Suprapubic skin (tissue), 4 donors: ENCODE results near the gene STK32B. TPM values are rescaled to one million over a fixed set of nuclear protein-coding genes. Genes with fewer than 3 reads are reported as not detected.

Experiments used
- DNase-seq, 2 donors: peaks; one replicate each; pipeline ENCODE4 v3.0.0-alpha.2; 2019; ENCODE audit warnings: low spot score in 2 of 2
- H3K27ac ChIP-seq: fragments of 200-600 bp; sonication (generic); one replicate; pipeline ENCODE4 v1.5.1; 2019
- H3K27me3 ChIP-seq: fragments of 200-600 bp; sonication (generic); one replicate; pipeline ENCODE4 v1.5.1; 2019
- H3K36me3 ChIP-seq: fragments of 200-600 bp; sonication (generic); one replicate; pipeline ENCODE4 v1.5.1; 2019
- H3K4me1 ChIP-seq: fragments of 200-600 bp; sonication (generic); one replicate; pipeline ENCODE4 v1.5.1; 2019
- H3K4me3 ChIP-seq: fragments of 200-600 bp; sonication (generic); one replicate; pipeline ENCODE4 v1.5.1; 2019; ENCODE audit warnings: mild to moderate bottlenecking
- H3K9me3 ChIP-seq: fragments of 200-600 bp; sonication (generic); one replicate; pipeline ENCODE4 v1.5.1; 2019
- EP300 ChIP-seq: sonication (generic); formaldehyde crosslinking; IDR thresholded peaks from one replicate; pipeline ENCODE4 v1.6.1; 2017; ENCODE audit warnings: antibody characterized with exemption
- POLR2A ChIP-seq, 2 donors: fragments of 450-650 bp; IDR thresholded peaks; one replicate each; pipeline ENCODE4 v1.6.1; 2017; ENCODE audit warnings: antibody characterized with exemption in 2 of 2, mild to moderate bottlenecking in 2 of 2, moderate library complexity in 2 of 2
- POLR2AphosphoS5 ChIP-seq, 3 donors: sonication (generic); formaldehyde crosslinking; IDR thresholded peaks; one replicate each; pipeline ENCODE4 v1.6.1; 2017; ENCODE audit warnings: antibody characterized with exemption in 3 of 3
- WGBS: methylation state at CpG from one replicate; pipeline ENCODE4 v1.1.5; 2018; 5-methylcytosine and 5-hydroxymethylcytosine counted together
- total RNA-seq, 4 donors: library from RNA; depleted of rRNA; stranded (reverse); fragments of >200 nt; gene quantifications; one replicate each; pipeline ENCODE4 v1.1.0, GENCODE V29; 2016
- TF ChIP-seq, protein P1 (sequence below), 2 donors: fragments of 200-600 bp in 1 of 2; fragments of 450-650 bp in 1 of 2; sonication (generic) in 1 of 2; IDR thresholded peaks; one replicate each; pipeline ENCODE4 v1.5.1; 2016 to 2019; ENCODE audit warnings: antibody characterized with exemption in 2 of 2, mild to moderate bottlenecking in 1 of 2, moderate library complexity in 1 of 2

STK32B gene
- total RNA-seq, 4 donors from 2014 or later = 0.76 to 2.2 (median 1.2) TPM

DNA sequence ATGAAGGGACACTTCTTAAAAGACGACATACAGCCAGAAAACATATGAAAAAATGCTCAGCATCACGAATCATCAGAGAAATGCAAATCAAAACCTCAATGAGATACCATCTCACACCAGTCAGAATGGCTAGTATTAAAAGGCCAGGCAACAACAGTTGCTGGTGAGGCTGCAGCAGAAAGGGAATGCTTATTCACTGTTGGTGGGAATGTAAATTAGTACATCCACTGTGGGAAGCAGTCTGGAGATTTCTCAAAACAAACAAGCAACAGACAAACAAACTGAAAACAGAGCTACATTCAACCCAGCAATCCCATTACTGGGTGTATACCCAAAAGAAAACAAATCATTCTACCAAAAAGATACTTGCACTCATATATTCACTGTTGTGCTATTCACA is 459.2 kb downstream of the STK32B start:
- Histone ChIP-seq H3K4me1 (no peaks in the 10 kb centered on the region), H3K4me3 (no peak overlapping the region), H3K36me3 (no peaks in the 10 kb centered on the region), H3K9me3 (no peaks in the 10 kb centered on the region), H3K27me3 (no peaks in the 10 kb centered on the region), H3K27ac (no peak overlapping the region)
- WGBS = 70% methylated on average over 2 of the region's 2 CpGs
- no peak for TF ChIP-seq EP300
- no peak for TF ChIP-seq POLR2A (IDR thresholded peaks at IDR 0.05)
- TF ChIP-seq POLR2AphosphoS5 (IDR thresholded peaks at IDR 0.05) = no peak
- DNase-seq = no peak

DNA sequence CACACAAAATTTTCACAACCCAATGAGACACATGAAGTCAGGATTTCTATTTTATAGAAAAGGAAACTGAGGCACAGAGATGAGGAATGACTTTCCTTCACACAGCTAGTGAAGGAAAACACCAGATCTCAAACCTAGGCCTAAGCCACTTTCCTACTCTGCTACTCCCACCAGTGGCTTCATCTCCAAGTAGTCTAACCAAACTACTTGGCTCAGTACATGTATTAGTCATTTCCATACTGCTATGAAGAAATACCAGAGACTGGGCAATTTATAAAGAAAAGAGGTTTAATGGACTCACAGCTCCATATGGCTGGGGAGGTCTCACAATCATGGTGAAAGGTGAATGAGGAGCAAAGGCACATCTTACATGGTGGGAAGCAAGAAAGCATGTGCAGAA is 460.5 kb downstream of the STK32B start:
- H3K4me3 ChIP-seq = no peak overlapping the region
- H3K27me3 ChIP-seq = no peaks in the 10 kb centered on the region
- DNase-seq = no peak
- no peak overlapping the region for H3K27ac ChIP-seq
- no peaks in the 10 kb centered on the region for H3K36me3 ChIP-seq
- TF ChIP-seq POLR2A (IDR thresholded peaks at IDR 0.05) (no peak), EP300 (no peak), POLR2AphosphoS5 (IDR thresholded peaks at IDR 0.05) (no peak)
- TF ChIP-seq, protein P1, sequence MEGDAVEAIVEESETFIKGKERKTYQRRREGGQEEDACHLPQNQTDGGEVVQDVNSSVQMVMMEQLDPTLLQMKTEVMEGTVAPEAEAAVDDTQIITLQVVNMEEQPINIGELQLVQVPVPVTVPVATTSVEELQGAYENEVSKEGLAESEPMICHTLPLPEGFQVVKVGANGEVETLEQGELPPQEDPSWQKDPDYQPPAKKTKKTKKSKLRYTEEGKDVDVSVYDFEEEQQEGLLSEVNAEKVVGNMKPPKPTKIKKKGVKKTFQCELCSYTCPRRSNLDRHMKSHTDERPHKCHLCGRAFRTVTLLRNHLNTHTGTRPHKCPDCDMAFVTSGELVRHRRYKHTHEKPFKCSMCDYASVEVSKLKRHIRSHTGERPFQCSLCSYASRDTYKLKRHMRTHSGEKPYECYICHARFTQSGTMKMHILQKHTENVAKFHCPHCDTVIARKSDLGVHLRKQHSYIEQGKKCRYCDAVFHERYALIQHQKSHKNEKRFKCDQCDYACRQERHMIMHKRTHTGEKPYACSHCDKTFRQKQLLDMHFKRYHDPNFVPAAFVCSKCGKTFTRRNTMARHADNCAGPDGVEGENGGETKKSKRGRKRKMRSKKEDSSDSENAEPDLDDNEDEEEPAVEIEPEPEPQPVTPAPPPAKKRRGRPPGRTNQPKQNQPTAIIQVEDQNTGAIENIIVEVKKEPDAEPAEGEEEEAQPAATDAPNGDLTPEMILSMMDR (IDR thresholded peaks at IDR 0.05) = no peak
- no peaks in the 10 kb centered on the region for H3K9me3 ChIP-seq
- H3K4me1 ChIP-seq = no peaks in the 10 kb centered on the region

DNA sequence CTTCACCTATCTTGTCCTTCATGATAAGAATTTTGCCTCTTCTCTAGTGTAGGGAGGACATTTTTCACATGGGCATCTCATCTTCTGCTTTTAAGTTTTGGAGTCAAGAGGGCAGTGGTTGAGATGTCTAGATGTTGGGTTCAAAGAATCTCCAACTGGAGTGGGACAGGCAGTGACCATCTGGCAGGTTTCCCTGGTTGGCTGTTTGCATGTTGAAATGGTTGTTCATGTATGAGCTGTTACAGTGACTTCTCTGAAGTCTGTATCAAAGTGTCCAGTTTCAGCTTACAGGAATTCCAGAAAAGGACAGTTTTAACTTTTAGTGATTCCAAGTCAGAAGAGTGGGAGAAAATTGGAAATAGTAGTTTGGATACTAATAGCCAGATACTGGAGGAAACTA is 464.4 kb downstream of the STK32B start:
- no peak for TF ChIP-seq POLR2A (IDR thresholded peaks at IDR 0.05)
- TF ChIP-seq POLR2AphosphoS5 (IDR thresholded peaks at IDR 0.05) = no peak
- TF ChIP-seq, protein P1 (IDR thresholded peaks at IDR 0.05) = no peak
- TF ChIP-seq EP300 = no peak
- no peaks in the 10 kb centered on the region for H3K9me3 ChIP-seq
- no peak overlapping the region for H3K4me3 ChIP-seq
- no peak overlapping the region for H3K27ac ChIP-seq
- H3K36me3 ChIP-seq = no peaks in the 10 kb centered on the region
- DNase-seq = no peak
- no peaks in the 10 kb centered on the region for H3K27me3 ChIP-seq
- H3K4me1 ChIP-seq = no peaks in the 10 kb centered on the region

DNA sequence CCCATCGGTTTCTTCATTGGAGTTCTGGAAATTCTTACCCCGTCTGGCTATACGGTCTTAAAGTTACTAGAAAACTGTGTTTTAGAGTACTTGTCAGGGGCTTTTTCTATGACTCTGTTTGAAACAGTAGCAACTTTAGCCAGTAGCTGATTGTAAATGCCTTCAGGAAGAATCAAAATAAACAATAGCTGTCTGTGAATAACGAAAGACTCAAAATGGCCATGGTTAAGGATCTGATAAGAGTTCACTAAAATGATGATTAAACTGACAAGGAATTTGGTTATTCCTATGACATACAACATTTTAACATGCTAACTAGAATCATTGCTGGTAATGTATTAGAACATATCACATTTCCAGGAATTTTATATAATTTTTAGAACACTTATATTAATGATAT is 466.1 kb downstream of the STK32B start:
- Histone ChIP-seq H3K36me3 (no peaks in the 10 kb centered on the region), H3K4me1 (no peaks in the 10 kb centered on the region), H3K9me3 (no peaks in the 10 kb centered on the region), H3K27me3 (no peaks in the 10 kb centered on the region), H3K27ac (no peak overlapping the region), H3K4me3 (no peak overlapping the region)
- WGBS = 59% methylated on average over 4 of the region's 4 CpGs
- DNase-seq = no peak
- no peak for TF ChIP-seq POLR2A (IDR thresholded peaks at IDR 0.05)
- TF ChIP-seq, protein P1 (IDR thresholded peaks at IDR 0.05) = no peak
- TF ChIP-seq POLR2AphosphoS5 (IDR thresholded peaks at IDR 0.05) = no peak
- no peak for TF ChIP-seq EP300

DNA sequence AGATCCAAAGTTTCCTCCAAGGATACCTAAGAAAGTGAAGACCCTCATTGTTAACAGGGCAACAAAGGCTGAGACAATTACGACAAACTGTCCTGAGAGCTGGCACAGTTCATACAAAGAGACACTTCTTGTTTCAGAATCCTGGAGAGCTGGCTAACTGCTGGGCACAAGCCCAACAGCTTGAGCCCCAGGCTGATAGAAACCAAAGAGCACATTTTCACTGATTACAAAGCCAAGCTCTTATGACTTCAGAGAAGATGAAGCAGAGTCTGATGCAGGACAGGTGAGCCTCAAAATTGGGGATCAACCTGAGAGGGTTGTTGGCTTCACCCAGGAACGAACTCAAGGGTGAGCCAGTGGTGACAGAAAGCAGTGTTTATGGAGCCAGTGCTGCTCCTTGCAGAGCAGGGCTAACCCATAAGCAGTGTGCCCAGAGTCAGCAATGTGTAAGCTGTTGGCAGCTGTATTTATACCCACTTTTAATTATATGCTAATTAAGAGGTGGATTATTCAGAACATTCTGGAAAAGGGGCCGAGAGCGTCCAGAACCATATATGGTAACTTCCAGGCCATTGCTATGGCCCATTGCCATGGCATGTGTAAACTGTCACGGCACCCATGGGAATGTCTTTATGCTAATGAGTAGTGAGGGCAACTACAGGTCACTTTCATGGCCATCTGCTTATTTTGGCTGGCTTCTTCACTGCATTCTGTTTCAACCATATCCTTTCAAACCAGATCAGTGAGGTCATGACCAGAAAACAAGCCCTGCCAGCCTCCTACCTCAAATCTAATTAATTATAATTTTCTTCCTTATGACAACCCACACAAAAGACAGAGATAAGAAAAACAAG is 473.4 kb downstream of the STK32B start:
- Histone ChIP-seq H3K9me3 (no peaks in the 10 kb centered on the region), H3K27me3 (no peaks in the 10 kb centered on the region), H3K36me3 (peaks cover 6% of the 10 kb centered on the region), H3K27ac (no peak overlapping the region), H3K4me1 (no peaks in the 10 kb centered on the region), H3K4me3 (no peak overlapping the region)
- TF ChIP-seq POLR2A (IDR thresholded peaks at IDR 0.05) (no peak), POLR2AphosphoS5 (IDR thresholded peaks at IDR 0.05) (no peak), EP300 (no peak)
- TF ChIP-seq, protein P1 (IDR thresholded peaks at IDR 0.05) = no peak
- DNase-seq = no peak
- WGBS = 48% methylated on average over 5 of the region's 5 CpGs
